B cell (primary cell): Measurements from ENCODE around the gene FSTL5. TPM values are rescaled to one million over a fixed set of nuclear protein-coding genes. Genes with fewer than 3 reads are reported as not detected.
"Not testable (repeated sequence)": the region's sequence is repeated elsewhere in the genome, so short reads cannot be mapped to it uniquely, and the experiment has no call there.

Experiments used
- ATAC-seq: fragments of 200-7000 bp; cut with Tn5 transposase; one replicate; pipeline ENCODE4 v1.10.0; 2021; ENCODE audit warnings: low read depth, mild to moderate bottlenecking, moderate number of reproducible peaks, moderate library complexity
- CTCF ChIA-PET: fragments of 350-600 bp; sonication (Branson Sonifier 250); formaldehyde crosslinking; loops from one replicate; lab custom pipeline; 2021; ENCODE audit warnings: antibody characterized with exemption, inconsistent platforms; lab: Charles Lee
- POLR2A ChIA-PET: fragments of 350-600 bp; sonication (Branson Sonifier 250); formaldehyde crosslinking; loops from one replicate; lab custom pipeline; 2021; ENCODE audit warnings: antibody characterized with exemption; lab: Charles Lee
- DNase-seq: peaks from one replicate; pipeline ENCODE4 v3.0.0; 2013
- H2AFZ ChIP-seq: 2 replicates; pipeline ENCODE4 v1.6.1; 2012; ENCODE audit warnings: mild to moderate bottlenecking, low read depth, low read length; ENCODE audit not compliant: insufficient read depth, poor library complexity, severe bottlenecking
- H3K27ac ChIP-seq, 2 donors: 1 replicate in 1 of 2; 2 replicates in 1 of 2; pipeline ENCODE4 v1.5.1; 2012 to 2013; ENCODE audit warnings: low read length in 2 of 2, mild to moderate bottlenecking in 2 of 2, moderate library complexity in 1 of 2
- H3K27me3 ChIP-seq, 4 experiments: fragments of 200-600 bp in 1 of 4; sonication (generic) in 1 of 4; replicated peaks in 1 of 4; 1 replicate in 2 of 4; 2 replicates in 2 of 4; pipeline versions ENCODE4 v1.6.1 to v1.7.0; 2013 to 2016; ENCODE audit warnings: low read length in 3 of 4, mild to moderate bottlenecking in 2 of 4, mixed read lengths in 1 of 4, moderate library complexity in 1 of 4; ENCODE audit not compliant: insufficient read depth in 4 of 4, control insufficient read depth in 3 of 4; ENCODE audit errors: control extremely low read depth in 1 of 4
- H3K36me3 ChIP-seq, 2 experiments: replicated peaks in 1 of 2; 1 replicate in 1 of 2; 2 replicates in 1 of 2; pipeline versions ENCODE4 v1.6.1 to v1.7.1; 2013; ENCODE audit warnings: low read length in 1 of 2; ENCODE audit not compliant: insufficient read depth in 2 of 2, control insufficient read depth in 1 of 2; ENCODE audit errors: control extremely low read depth in 1 of 2, extremely low read depth in 1 of 2
- H3K4me1 ChIP-seq, 2 donors: fragments of 200-600 bp in 1 of 2; sonication (generic) in 1 of 2; 1 replicate in 1 of 2; 2 replicates in 1 of 2; pipeline versions ENCODE4 v1.5.1 to v1.6.1; 2013 to 2017; ENCODE audit warnings: low read length in 2 of 2; ENCODE audit not compliant: control insufficient read depth in 2 of 2, insufficient read depth in 2 of 2
- H3K4me2 ChIP-seq: replicated peaks from 2 replicates; pipeline ENCODE3; 2012; ENCODE audit warnings: mild to moderate bottlenecking, low read depth, low read length; ENCODE audit not compliant: poor library complexity, severe bottlenecking
- H3K4me3 ChIP-seq, 5 experiments: fragments of 200-600 bp in 1 of 5; sonication (generic) in 1 of 5; 1 replicate in 3 of 5; 2 replicates in 2 of 5; pipeline versions ENCODE4 v1.5.1 to v1.7.0; 2011 to 2016; ENCODE audit warnings: low read length in 4 of 5, mild to moderate bottlenecking in 4 of 5, low read depth in 2 of 5, control low read depth in 1 of 5, moderate library complexity in 1 of 5; ENCODE audit not compliant: insufficient read depth in 1 of 5; ENCODE audit errors: control extremely low read depth in 1 of 5, extremely low read depth in 1 of 5
- H3K79me2 ChIP-seq: fragments of 200-600 bp; sonication (generic); one replicate; pipeline ENCODE4 v1.6.0; 2016; ENCODE audit warnings: low read length; ENCODE audit not compliant: control insufficient read depth, insufficient read depth
- H3K9ac ChIP-seq: fragments of 200-600 bp; sonication (generic); 2 replicates; pipeline ENCODE4 v1.6.1; 2017; ENCODE audit warnings: mild to moderate bottlenecking, low read length, moderate library complexity
- H3K9me3 ChIP-seq, 3 donors: one replicate each; pipeline versions ENCODE4 v1.6.1 to v1.7.1; 2013; ENCODE audit warnings: low read length in 2 of 3; ENCODE audit not compliant: control insufficient read depth in 2 of 3, insufficient read depth in 1 of 3; ENCODE audit errors: control extremely low read depth in 1 of 3
- H4K20me1 ChIP-seq: 2 replicates; pipeline ENCODE4 v1.6.0; 2012; ENCODE audit warnings: mild to moderate bottlenecking, low read length; ENCODE audit not compliant: insufficient read depth, control insufficient read depth, poor library complexity, severe bottlenecking
- H3K27ac Mint-ChIP-seq: one replicate; pipeline ENCODE4 v1.8.0; 2021; ENCODE audit warnings: mixed read lengths
- H3K27me3 Mint-ChIP-seq: one replicate; pipeline ENCODE4 v1.8.0; 2021; ENCODE audit warnings: mixed read lengths
- H3K4me1 Mint-ChIP-seq: one replicate; pipeline ENCODE4 v1.8.0; 2021; ENCODE audit warnings: mixed read lengths
- H3K4me3 Mint-ChIP-seq: one replicate; pipeline ENCODE4 v1.8.0; 2021; ENCODE audit warnings: mixed read lengths
- H3K9me3 Mint-ChIP-seq: one replicate; pipeline ENCODE4 v1.8.0; 2022; ENCODE audit warnings: mixed read lengths; ENCODE audit not compliant: insufficient read depth
- EZH2 ChIP-seq: IDR thresholded peaks from 2 replicates; pipeline ENCODE4 v1.6.1; 2012; ENCODE audit warnings: borderline replicate concordance, low read depth, mild to moderate bottlenecking, moderate library complexity, low read length; ENCODE audit not compliant: insufficient read depth, poor library complexity, severe bottlenecking
- WGBS: methylation state at CpG from one replicate; pipeline ENCODE4 v1.1.5; 2013; ENCODE audit warnings: missing lambda C conversion rate; ENCODE audit not compliant: insufficient coverage; 5-methylcytosine and 5-hydroxymethylcytosine counted together
- intact Hi-C: fragments of 100-400 bp; cut with micrococcal nuclease; formaldehyde crosslinking; loops from one replicate; pipeline ENCODE4 v1.10.0; 2022
- polyA plus RNA-seq: library from polyadenylated mRNA; depleted of rRNA; stranded (reverse); fragments of >200 nt; gene quantifications from 2 replicates; pipeline ENCODE4 v1.2.3, GENCODE V29; 2012
- total RNA-seq, 2 donors: library from RNA; stranded (reverse); fragments of 120-200 nt in 1 of 2; gene quantifications; 1 replicate in 1 of 2; 2 replicates in 1 of 2; pipeline versions ENCODE4 v1.2.3 to v1.2.4, GENCODE V29; 2013 to 2022
- TF ChIP-seq, protein P1 (sequence below): fragments of 200-600 bp; IDR thresholded peaks from one replicate; pipeline ENCODE4 v1.8.0; 2022; ENCODE audit warnings: antibody characterized with exemption, mild to moderate bottlenecking

FSTL5 gene
- total and polyA plus RNA-seq, 2 donors (not counting 1 experiment from before 2014, with no cell fraction given): not detected

DNA sequence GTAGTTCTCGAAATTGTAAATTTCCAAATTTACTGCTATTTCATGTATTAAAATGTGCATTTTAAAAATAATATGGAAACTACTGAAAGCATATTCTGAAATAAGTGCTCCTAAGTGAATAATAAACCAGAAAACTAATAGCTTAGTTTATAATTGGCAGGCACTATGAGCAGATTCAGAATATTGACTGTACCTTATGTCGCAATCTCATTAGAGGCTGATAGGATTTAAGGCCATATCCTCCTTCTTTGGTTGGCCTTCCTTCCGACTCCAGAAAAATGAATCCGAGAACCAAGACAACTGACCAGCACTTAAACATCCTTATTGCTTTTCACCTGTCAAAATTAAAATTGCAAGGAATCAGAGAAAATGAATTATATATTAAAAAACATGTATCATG lies 52.7 kb downstream of the FSTL5 start:
- H3K27me3 Mint-ChIP-seq: no peaks in the 10 kb centered on the region
- TF ChIP-seq, protein P1, sequence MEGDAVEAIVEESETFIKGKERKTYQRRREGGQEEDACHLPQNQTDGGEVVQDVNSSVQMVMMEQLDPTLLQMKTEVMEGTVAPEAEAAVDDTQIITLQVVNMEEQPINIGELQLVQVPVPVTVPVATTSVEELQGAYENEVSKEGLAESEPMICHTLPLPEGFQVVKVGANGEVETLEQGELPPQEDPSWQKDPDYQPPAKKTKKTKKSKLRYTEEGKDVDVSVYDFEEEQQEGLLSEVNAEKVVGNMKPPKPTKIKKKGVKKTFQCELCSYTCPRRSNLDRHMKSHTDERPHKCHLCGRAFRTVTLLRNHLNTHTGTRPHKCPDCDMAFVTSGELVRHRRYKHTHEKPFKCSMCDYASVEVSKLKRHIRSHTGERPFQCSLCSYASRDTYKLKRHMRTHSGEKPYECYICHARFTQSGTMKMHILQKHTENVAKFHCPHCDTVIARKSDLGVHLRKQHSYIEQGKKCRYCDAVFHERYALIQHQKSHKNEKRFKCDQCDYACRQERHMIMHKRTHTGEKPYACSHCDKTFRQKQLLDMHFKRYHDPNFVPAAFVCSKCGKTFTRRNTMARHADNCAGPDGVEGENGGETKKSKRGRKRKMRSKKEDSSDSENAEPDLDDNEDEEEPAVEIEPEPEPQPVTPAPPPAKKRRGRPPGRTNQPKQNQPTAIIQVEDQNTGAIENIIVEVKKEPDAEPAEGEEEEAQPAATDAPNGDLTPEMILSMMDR: no peak
- no peak for TF ChIP-seq EZH2
- DNase-seq (no peak), ATAC-seq (no peak)
- no peak overlapping the region for H3K27ac ChIP-seq
- no peaks in the 10 kb centered on the region for H3K79me2 ChIP-seq
- intact Hi-C loops: no loop called here
- no peaks in the 10 kb centered on the region for H3K4me1 Mint-ChIP-seq
- no peak overlapping the region for H3K4me3 Mint-ChIP-seq
- no peak overlapping the region for H3K4me2 ChIP-seq
- no peaks in the 10 kb centered on the region for H3K4me1 ChIP-seq
- POLR2A ChIA-PET: no interaction called here
- H3K27me3 ChIP-seq: no peaks in the 10 kb centered on the region
- no peaks in the 10 kb centered on the region for H3K9me3 ChIP-seq
- no peaks in the 10 kb centered on the region for H3K9me3 Mint-ChIP-seq
- WGBS: no CpG with 5 or more reads among the region's 4 CpGs
- no peak overlapping the region for H3K27ac Mint-ChIP-seq
- no peak overlapping the region for H3K9ac ChIP-seq
- H3K36me3 ChIP-seq: no peaks in the 10 kb centered on the region
- H2AFZ ChIP-seq: no peak overlapping the region
- no peaks in the 10 kb centered on the region for H4K20me1 ChIP-seq
- no peak overlapping the region for H3K4me3 ChIP-seq
- CTCF ChIA-PET: no interaction called here

DNA sequence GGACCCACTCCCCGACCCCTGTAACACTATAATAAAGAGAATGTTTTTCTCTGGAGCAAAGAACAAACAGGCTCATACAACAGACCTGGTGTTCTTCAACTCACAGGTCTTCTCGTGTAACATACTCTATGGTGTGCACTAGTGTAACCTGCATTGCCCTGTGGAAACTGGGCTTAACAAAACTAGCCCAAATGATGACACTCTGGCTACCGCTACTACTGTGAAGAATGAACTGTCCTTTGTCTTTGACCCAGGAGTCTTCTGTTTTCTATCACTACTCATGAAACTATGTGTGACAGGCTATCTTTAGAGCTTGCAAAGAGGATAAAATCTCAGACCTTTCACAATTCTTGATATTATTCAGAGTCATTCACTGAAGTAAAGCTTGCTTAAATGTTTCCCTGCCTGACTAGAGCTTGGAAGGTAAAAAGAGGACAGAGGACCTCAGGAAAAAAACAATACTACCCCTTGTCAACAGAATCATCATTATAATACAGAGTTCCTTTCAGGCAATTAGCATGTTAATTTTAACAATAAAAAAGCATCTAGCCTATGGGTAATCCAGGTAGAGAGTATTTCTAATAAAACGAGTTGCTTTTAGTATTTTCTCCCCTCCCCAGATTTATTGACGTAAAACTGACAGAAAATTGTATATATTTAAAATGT lies 59.2 kb downstream of the FSTL5 start:
- Histone ChIP-seq H3K9ac (no peak overlapping the region), H3K4me3 (no peak overlapping the region), H3K9me3 (peaks cover 0 to 5% (median 0%) of the 10 kb centered on the region in 3 donors), H3K4me1 (no peaks in the 10 kb centered on the region), H3K79me2 (no peaks in the 10 kb centered on the region), H4K20me1 (no peaks in the 10 kb centered on the region), H3K4me2 (no peak overlapping the region), H3K27me3 (no peaks in the 10 kb centered on the region), H3K27ac (no peak overlapping the region), H3K36me3 (no peaks in the 10 kb centered on the region), H2AFZ (no peak overlapping the region)
- no peaks in the 10 kb centered on the region for H3K27me3 Mint-ChIP-seq
- TF ChIP-seq, protein P1: no peak
- no peak for TF ChIP-seq EZH2
- 78% methylated on average over 2 of the region's 5 CpGs for WGBS
- no peak for ATAC-seq
- no peak overlapping the region for H3K4me3 Mint-ChIP-seq
- ChIA-PET POLR2A (no interaction called here), CTCF (no interaction called here)
- no peak overlapping the region for H3K27ac Mint-ChIP-seq
- no peaks in the 10 kb centered on the region for H3K4me1 Mint-ChIP-seq
- DNase-seq: no peak
- no peaks in the 10 kb centered on the region for H3K9me3 Mint-ChIP-seq
- intact Hi-C loops: no loop called here

DNA sequence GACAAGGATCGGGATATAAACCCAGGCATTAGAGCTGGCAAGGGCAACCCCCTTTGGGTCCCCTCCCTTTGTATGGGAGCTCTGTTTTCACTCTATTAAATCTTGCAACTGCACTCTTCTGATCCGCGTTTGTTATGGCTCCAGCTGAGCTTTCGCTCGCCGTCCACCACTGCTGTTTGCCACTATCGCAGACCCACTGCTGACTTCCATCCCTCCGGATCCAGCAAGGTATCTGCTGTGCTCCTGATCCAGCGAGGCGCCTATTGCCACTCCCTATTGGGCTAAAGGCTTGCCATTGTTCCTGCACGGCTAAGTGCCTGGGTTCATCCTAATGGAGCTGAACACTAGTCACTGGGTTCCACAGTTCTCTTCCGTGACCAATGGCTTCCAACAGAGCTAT lies 59.9 kb downstream of the FSTL5 start:
- H3K4me1 Mint-ChIP-seq, H3K9me3 Mint-ChIP-seq, H4K20me1 ChIP-seq, H2AFZ ChIP-seq, H3K4me2 ChIP-seq, H3K4me3 Mint-ChIP-seq, DNase-seq, intact Hi-C loops, H3K4me1 ChIP-seq, H3K4me3 ChIP-seq, ATAC-seq, H3K27ac Mint-ChIP-seq, H3K27me3 ChIP-seq, H3K36me3 ChIP-seq, H3K27me3 Mint-ChIP-seq, POLR2A ChIA-PET, H3K9me3 ChIP-seq, H3K27ac ChIP-seq, CTCF ChIA-PET, H3K9ac ChIP-seq, H3K79me2 ChIP-seq: not testable (repeated sequence)
- 91% methylated on average over 12 of the region's 12 CpGs for WGBS
